HG03457 (cell line): ENCODE results near the gene ASF1A.
A peak's percentile ranks its signal among the peaks of the same experiment; 100 is the strongest.

Source experiments
- ATAC-seq: cut with Tn5 transposase; IDR thresholded peaks from one replicate; pipeline ENCODE4 v1.9.1; 2021; ENCODE audit warnings: moderate number of reproducible peaks; ENCODE audit not compliant: unreplicated experiment

The ASF1A gene

GRCh38 chr6:118881440-118882313 lies 12.3 kb upstream of the ASF1A start:
- peak; percentile 58 for ATAC-seq

- ATAC-seq, result no peak
Observed at GRCh38 chr6:118882314-118882905, 11.5 kb upstream of the ASF1A start.

GRCh38 chr6:118886641-118887040 lies 7.3 kb upstream of the ASF1A start:
- ATAC-seq, result no peak

DNA sequence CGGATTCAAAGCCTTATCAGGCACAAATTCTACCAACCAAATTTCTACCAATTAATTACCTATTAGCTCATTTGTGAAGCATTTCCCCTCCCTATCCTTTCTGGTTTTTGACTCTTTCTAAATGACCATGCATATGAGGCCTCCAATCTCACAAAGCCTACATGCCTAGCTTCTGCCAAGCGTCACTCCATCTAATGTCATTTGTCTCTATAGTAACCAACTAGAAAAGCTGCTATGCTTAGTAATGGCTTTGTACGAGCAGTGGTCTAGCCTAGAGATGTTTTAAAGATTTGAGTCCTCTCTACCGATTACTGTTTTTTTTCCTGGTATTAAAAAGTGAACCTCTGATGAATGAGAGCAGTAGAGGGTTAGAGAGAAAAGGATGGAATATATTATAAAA lies 4.8 kb upstream of the ASF1A start:
- no peak for ATAC-seq

DNA sequence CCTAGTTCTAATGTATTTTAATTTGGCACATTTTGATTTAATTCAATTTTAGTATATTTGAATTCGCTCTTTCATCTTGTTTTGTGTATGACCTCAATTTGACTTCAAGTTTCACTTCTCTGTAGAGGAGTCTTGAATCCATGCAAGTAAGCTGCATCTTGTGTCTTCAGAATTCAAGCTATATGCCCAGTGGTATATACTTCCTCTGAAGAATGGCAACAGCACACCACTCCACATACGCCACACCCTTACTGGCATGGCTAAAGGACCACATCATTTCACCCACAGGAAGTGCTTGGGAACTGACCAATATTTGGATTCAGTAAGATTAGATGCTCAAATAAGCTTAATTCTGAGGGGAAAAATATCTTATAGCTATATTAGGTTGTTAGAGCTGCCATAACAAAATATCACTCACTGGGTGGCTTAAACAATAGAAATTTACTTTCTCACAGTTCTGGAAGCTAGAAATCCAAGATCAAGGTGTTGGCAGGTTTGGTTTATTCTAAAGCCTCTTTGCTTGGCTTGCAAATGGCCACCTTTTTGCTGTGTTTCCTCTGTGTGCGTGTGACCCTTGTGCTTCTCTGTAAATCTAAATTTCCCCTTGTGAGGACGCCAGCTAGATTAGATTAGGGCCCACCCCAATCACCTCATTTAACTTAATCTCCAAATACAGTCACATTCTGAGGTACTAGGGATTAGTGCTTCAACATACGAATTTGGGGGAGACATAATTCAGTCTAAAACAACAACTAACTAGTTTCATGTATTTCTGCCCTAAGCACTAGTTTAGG lies 2.8 kb upstream of the ASF1A start:
- ATAC-seq, result no peak

- ATAC-seq, result no peak
Observed at GRCh38 chr6:118892355-118892991, 1.5 kb upstream of the ASF1A start.

- peak; percentile 6 for ATAC-seq
Observed at GRCh38 chr6:118893064-118893806, 717 bp upstream of the ASF1A start.

- peak; percentile 30 for ATAC-seq
Observed at GRCh38 chr6:118894425-118895260, 691 bp downstream of the ASF1A start.

GRCh38 chr6:118895261-118895560 lies 1.3 kb downstream of the ASF1A start:
- no peak for ATAC-seq

GRCh38 chr6:118895859-118896258 lies 1.9 kb downstream of the ASF1A start:
- no peak for ATAC-seq

DNA sequence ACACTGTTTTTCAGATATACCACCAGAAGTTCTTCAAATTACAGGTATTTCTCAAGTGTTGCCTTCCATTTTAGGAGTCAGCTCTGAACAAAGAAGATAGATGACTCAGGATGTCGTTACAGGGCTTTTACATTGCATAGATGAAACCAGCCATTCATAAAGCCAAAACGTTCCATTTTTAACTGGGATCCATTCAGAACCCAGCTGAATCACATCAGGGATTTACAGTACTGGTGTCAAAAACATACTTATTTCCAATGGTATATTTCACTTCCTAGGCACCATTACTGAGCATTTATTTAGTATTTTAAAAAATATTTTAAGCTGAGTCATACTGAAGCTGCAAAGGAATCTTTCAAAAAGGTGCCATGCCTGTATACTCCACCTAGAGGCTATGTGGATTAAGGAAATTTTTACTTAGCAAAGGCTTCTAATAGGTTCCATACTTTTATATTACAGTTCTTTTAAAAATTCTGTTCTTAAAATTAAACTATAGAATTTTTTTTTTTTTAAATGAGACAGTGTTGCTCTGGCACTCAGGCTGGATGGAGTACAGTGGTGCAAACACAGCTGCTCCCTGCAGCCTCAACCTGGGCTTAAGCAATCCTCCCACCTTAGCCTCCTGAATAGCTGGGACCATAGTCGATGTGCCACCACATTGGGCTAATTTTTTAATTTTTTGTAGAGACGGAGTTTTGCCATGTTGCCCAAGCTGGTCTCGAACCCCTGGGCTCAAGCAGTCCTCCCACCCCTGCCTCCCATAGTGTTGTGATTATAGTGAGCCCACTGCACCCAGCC lies 2.6 kb downstream of the ASF1A start:
- no peak for ATAC-seq

- no peak for ATAC-seq
Observed at GRCh38 chr6:118897386-118897785, 3.4 kb downstream of the ASF1A start.

- ATAC-seq, result no peak
Observed at GRCh38 chr6:118899948-118900347, 6.0 kb downstream of the ASF1A start.

DNA sequence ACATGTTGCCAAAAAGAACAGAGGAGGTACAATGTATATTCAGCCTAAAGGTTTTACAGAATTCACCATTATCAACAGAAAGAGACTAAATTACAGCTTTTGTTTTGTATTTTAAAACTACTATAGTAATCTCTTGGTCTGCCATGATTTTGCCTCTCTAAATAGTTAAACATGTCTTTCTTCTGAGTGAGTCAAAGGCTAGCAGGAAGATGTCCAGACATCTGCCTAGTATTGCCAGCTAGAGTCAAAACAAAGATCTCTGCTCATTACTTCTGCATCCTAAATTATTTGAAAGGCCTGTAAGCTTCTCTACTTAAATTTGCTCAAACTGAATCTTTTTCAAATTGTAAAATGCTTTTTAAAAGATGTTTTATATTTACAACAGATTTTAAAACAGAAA lies 8.8 kb downstream of the ASF1A start:
- no peak for ATAC-seq

GRCh38 chr6:118903138-118903537 lies 9.2 kb downstream of the ASF1A start:
- ATAC-seq, result no peak

DNA sequence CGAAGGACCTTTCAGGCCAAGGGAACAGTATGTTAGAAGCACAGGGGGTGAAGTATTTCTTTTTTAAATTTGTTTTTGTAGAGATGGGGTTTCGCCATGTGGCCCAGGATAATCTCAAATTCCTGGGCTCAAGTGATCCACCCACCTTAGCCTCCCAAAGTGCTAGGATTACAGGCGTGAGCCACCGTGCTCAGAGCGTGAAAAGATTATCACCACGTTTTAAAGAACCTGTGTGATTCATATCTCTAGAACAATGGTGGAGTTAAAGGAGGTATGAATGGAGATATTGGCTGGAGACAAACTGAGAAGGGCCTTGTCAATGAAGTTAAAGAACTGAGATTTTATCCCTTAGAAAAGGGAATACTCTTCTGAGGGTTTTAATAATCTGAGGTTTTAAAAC lies 9.7 kb downstream of the ASF1A start:
- ATAC-seq, result no peak

DNA sequence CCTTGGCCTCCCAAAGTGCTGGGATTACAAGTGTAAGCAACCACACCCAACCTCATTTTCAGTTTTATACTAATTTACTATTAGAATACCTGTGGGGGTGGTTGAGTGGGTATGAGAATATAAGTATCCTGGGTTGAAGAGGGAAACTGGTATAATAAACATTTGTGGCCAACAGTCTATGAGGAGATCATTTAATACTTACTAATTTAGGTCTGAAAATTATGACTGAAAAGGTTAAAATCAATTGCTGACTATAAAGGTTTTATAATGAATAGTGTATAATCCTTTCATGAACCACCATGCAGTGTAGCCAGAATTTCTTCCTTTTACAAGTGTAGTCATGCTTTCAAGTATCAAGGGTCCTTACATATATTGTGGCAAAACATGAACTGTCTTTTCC lies 11.1 kb downstream of the ASF1A start:
- ATAC-seq, result no peak

DNA sequence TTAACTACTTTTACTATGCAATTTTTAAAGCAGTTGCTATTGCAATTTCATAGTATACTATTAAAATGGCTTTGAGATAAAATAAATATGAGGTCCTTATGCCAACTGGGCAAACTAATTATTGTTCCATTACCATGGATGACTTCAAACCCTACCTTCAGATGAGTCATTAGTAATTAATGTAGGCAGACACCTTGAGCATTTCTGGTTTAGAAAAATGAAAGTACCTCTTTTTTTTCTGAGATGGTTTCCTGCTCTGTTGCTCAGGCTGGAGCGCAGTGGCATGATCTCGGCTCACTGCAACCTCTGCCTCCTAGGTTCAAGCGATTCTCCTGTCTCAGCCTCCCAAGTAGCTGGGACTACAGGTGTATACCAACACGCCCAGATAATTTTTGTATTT lies 11.9 kb downstream of the ASF1A start:
- no peak for ATAC-seq

DNA sequence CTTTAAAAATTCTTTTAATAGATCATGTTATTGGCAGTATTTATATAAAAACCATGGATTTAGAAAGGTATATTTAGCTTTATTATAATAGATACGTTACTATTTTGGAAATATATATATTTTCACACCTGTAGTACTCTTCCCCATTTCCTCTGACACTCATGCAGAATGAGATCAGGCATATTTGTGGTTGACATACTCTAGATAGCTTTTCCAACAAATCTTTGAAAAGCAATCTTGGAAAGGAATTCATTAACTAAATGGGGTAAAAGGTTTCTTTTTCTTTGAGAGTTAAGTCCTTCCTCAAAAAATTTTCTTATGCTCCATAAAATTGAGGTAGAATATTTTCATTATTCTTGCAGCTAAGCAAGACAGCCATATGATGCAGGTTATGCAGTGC lies 14.5 kb downstream of the ASF1A start:
- ATAC-seq, result no peak
